Measurements from ENCODE around the gene SURF1. TPM values are rescaled to one million over a fixed set of nuclear protein-coding genes. Genes with fewer than 3 reads are reported as not detected.

The SURF1 gene
- polyA plus RNA-seq, 3 donors: 60.5 to 140 (median 98.4) TPM

- no peak overlapping the region for H3K27ac ChIP-seq (ENCODE audit: low read depth in 1 of 2, low read length in 2 of 2)
- H3K36me3 ChIP-seq (replicated peaks in 1 of 2; ENCODE audit: control insufficient read depth in 1 of 2, insufficient read depth in 2 of 2, low read length in 2 of 2): no peaks in the 10 kb centered on the region
- intact Hi-C loops (cut with micrococcal nuclease): no loop called here
- no peak overlapping the region for H3K9ac ChIP-seq (ENCODE audit: insufficient read depth, low read length, poor library complexity, severe bottlenecking)
- no peak overlapping the region for H3K4me3 Mint-ChIP-seq
- no peak for DNase-seq
- H3K27ac Mint-ChIP-seq: no peak overlapping the region
- H3K36me3 Mint-ChIP-seq: no peaks in the 10 kb centered on the region
- no peaks in the 10 kb centered on the region for H3K9me3 Mint-ChIP-seq
- H3K27me3 ChIP-seq (ENCODE audit: control insufficient read depth in 2 of 2, insufficient read depth in 2 of 2, low read length in 2 of 2): no peaks in the 10 kb centered on the region
- no peaks in the 10 kb centered on the region for H4K20me1 ChIP-seq (ENCODE audit: insufficient read depth, low read length)
- WGBS (ENCODE audit: insufficient coverage): 96% methylated on average over 13 of the region's 13 CpGs
- no peak overlapping the region for H3K4me3 ChIP-seq (replicated peaks in 1 of 3; ENCODE audit: low read depth in 2 of 3, low read length in 3 of 3)
- H2AFZ ChIP-seq (ENCODE audit: insufficient read depth, low read depth, low read length, poor library complexity, severe bottlenecking): no peak overlapping the region
- H3K79me2 ChIP-seq (ENCODE audit: insufficient read depth, low read length): no peaks in the 10 kb centered on the region
- H3K4me1 Mint-ChIP-seq: no peaks in the 10 kb centered on the region
- no peaks in the 10 kb centered on the region for H3K4me1 ChIP-seq (ENCODE audit: control insufficient read depth in 1 of 2, insufficient read depth in 2 of 2, low read length in 2 of 2)
- no peak overlapping the region for H3K4me2 ChIP-seq (replicated peaks; ENCODE audit: extremely low read depth, low read length, poor library complexity, severe bottlenecking)
- no peaks in the 10 kb centered on the region for H3K9me3 ChIP-seq (replicated peaks in 1 of 2; ENCODE audit: control insufficient read depth in 1 of 2, insufficient read depth in 1 of 2, low read length in 2 of 2)
- TF ChIP-seq CTCF (IDR thresholded peaks at IDR 0.05): no peak
- H3K27me3 Mint-ChIP-seq (ENCODE audit: low read depth in 3 of 3): peaks cover 2 to 6% (median 3%) of the 10 kb centered on the region in 3 donors
These were observed 30.1 kb upstream of the SURF1 start for GRCh38 chr9:133386338-133386737.

- Mint-ChIP-seq H3K27me3 (ENCODE audit: low read depth in 3 of 3) (peaks cover 2 to 6% (median 3%) of the 10 kb centered on the region in 3 donors), H3K9me3 (no peaks in the 10 kb centered on the region), H3K4me3 (no peak overlapping the region), H3K4me1 (no peaks in the 10 kb centered on the region), H3K36me3 (no peaks in the 10 kb centered on the region), H3K27ac (no peak overlapping the region)
- no peak overlapping the region for H2AFZ ChIP-seq (ENCODE audit: insufficient read depth, low read depth, low read length, poor library complexity, severe bottlenecking)
- no peaks in the 10 kb centered on the region for H3K27me3 ChIP-seq (ENCODE audit: control insufficient read depth in 2 of 2, insufficient read depth in 2 of 2, low read length in 2 of 2)
- H3K9me3 ChIP-seq (replicated peaks in 1 of 2; ENCODE audit: control insufficient read depth in 1 of 2, insufficient read depth in 1 of 2, low read length in 2 of 2): no peaks in the 10 kb centered on the region
- no peaks in the 10 kb centered on the region for H4K20me1 ChIP-seq (ENCODE audit: insufficient read depth, low read length)
- no peak for TF ChIP-seq CTCF (IDR thresholded peaks at IDR 0.05)
- H3K79me2 ChIP-seq (ENCODE audit: insufficient read depth, low read length): no peaks in the 10 kb centered on the region
- H3K4me1 ChIP-seq (ENCODE audit: control insufficient read depth in 1 of 2, insufficient read depth in 2 of 2, low read length in 2 of 2): no peaks in the 10 kb centered on the region
- DNase-seq: no peak
- intact Hi-C loops (cut with micrococcal nuclease): no loop called here
- no peak overlapping the region for H3K9ac ChIP-seq (ENCODE audit: insufficient read depth, low read length, poor library complexity, severe bottlenecking)
- 96% methylated on average over 10 of the region's 14 CpGs for WGBS (ENCODE audit: insufficient coverage)
- no peak overlapping the region for H3K4me3 ChIP-seq (replicated peaks in 1 of 3; ENCODE audit: low read depth in 2 of 3, low read length in 3 of 3)
- no peaks in the 10 kb centered on the region for H3K36me3 ChIP-seq (replicated peaks in 1 of 2; ENCODE audit: control insufficient read depth in 1 of 2, insufficient read depth in 2 of 2, low read length in 2 of 2)
- no peak overlapping the region for H3K27ac ChIP-seq (ENCODE audit: low read depth in 1 of 2, low read length in 2 of 2)
- H3K4me2 ChIP-seq (replicated peaks; ENCODE audit: extremely low read depth, low read length, poor library complexity, severe bottlenecking): no peak overlapping the region
These were observed 29.2 kb upstream of the SURF1 start for GRCh38 chr9:133385452-133385851.

Measured in CD14-positive monocyte (primary cell).